ENCODE data around the gene RPL22. TPM values are rescaled to one million over a fixed set of nuclear protein-coding genes. Genes with fewer than 3 reads are reported as not detected.
"Not testable (repeated sequence)": the region's sequence is repeated elsewhere in the genome, so short reads cannot be mapped to it uniquely, and the experiment has no call there.

The RPL22 gene
- total and polyA plus RNA-seq, 3 experiments from 2014 or later = 213 to 449 (median 397) TPM

DNA sequence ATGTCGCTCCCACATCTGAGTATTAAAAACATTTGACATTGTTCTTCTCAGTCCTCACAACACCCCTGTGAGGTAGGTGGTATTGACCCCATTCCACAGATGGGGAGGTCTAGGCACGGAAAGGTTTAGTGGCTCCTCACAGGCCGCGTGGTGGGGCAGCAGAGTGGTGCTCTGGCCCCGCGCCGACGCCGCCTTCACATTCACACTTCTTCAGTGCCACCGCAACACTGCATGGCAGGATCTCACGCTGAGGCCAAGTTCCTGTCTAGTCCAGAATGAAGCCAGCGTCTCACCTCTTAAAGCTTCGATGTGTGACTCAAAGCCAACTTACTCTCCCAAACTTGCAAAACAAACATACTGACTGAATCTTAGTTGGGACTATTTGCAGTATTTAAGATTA, 24.2 kb upstream of the RPL22 start:
- Mint-ChIP-seq H3K27ac (peak overlapping the region in 1 of 8 donors; percentile 58), H3K27me3 (no peaks in the 10 kb centered on the region), H3K36me3 (peaks cover 0 to 58% (median 10%) of the 10 kb centered on the region in 3 donors), H3K4me3 (no peak overlapping the region), H3K9me3 (no peaks in the 10 kb centered on the region), H3K4me1 (peaks cover 0 to 5% (median 1%) of the 10 kb centered on the region in 3 donors)
- no peak overlapping the region for H3K4me3 ChIP-seq (ENCODE audit: low read length)
- no peaks in the 10 kb centered on the region for H3K4me1 ChIP-seq (ENCODE audit: insufficient read depth, low read length)
- no peak overlapping the region for H3K27ac ChIP-seq (ENCODE audit: low read depth, low read length)
- H3K27me3 ChIP-seq (ENCODE audit: insufficient read depth, low read length, poor library complexity, severe bottlenecking) = no peaks in the 10 kb centered on the region
- ChIA-PET POLR2A (no interaction called here), CTCF (interaction anchor here (1.1 kb wide), 1 partner anchor 23 kb away, joined by 4 read pairs; no protein-coding TSS in a partner anchor)
- H3K36me3 ChIP-seq (ENCODE audit: insufficient read depth, low read length) = peaks cover 18% of the 10 kb centered on the region
- no peak for DNase-seq
- H3K9me3 ChIP-seq (ENCODE audit: low read length) = no peaks in the 10 kb centered on the region

DNA sequence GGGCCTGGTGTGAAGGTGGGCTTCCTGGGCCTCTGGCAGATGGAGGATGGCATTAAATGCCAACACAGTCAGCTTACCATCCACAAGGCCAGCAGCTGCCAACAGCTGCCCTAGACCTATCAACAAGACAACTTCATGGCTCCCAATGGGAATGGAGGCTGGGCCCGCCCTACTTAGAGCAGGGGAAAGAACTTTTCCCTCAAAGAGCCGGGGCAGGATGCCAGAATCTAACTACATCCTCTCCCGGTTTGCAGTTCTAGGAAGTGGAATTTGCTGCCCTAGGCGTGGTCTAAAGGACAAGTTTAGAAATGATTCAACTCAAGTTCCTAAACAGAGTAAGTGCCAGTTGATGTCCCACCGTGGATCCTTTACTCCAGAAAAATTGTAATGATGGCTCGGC, 23.2 kb upstream of the RPL22 start:
- Histone ChIP-seq H3K27ac (ENCODE audit: low read depth, low read length) (no peak overlapping the region), H3K36me3 (ENCODE audit: insufficient read depth, low read length) (peaks cover 18% of the 10 kb centered on the region), H3K4me3 (ENCODE audit: low read length) (no peak overlapping the region), H3K27me3 (ENCODE audit: insufficient read depth, low read length, poor library complexity, severe bottlenecking) (no peaks in the 10 kb centered on the region), H3K9me3 (ENCODE audit: low read length) (no peaks in the 10 kb centered on the region), H3K4me1 (ENCODE audit: insufficient read depth, low read length) (no peaks in the 10 kb centered on the region)
- DNase-seq = no peak
- H3K4me3 Mint-ChIP-seq = no peak overlapping the region
- H3K27me3 Mint-ChIP-seq = no peaks in the 10 kb centered on the region
- no peaks in the 10 kb centered on the region for H3K9me3 Mint-ChIP-seq
- H3K4me1 Mint-ChIP-seq = peaks cover 0 to 5% (median 1%) of the 10 kb centered on the region in 3 donors
- POLR2A ChIA-PET = no interaction called here
- H3K27ac Mint-ChIP-seq = no peak overlapping the region
- peaks cover 0 to 54% (median 10%) of the 10 kb centered on the region in 3 donors for H3K36me3 Mint-ChIP-seq
- CTCF ChIA-PET = no interaction called here

DNA sequence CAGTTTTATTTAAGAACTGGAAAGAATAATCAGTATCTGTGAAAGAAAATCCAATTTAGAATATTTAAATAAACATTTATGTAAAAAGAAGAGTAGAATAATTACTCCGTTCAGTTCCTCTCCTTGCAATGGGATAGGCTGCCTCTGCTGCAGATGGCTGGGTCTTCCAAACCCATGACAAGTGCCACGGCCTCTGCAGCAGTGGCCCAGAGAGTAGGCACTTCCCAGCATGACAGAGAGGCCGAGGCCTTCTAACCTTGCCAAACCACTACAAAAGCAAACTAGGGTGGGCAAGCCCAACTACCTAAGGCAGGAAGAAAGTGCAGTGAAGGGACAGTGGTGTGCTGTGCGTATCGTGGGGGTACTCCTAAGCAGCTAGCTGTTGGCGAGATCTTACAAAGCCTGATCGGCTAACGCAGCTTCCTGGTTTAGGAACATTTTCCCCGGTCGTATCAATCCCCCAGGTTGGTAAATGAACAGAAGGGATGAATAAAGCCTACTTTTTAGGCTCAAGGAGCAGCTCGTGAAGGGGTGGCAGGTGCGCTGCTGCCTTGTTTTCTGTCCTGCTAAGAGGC, 21.9 kb upstream of the RPL22 start:
- Mint-ChIP-seq H3K4me3 (no peak overlapping the region), H3K9me3 (no peaks in the 10 kb centered on the region), H3K27ac (no peak overlapping the region), H3K27me3 (no peaks in the 10 kb centered on the region), H3K36me3 (peaks cover 0 to 43% (median 6%) of the 10 kb centered on the region in 3 donors), H3K4me1 (peaks cover 0 to under 1% (median 0%) of the 10 kb centered on the region in 3 donors)
- peaks cover 10% of the 10 kb centered on the region for H3K36me3 ChIP-seq (ENCODE audit: insufficient read depth, low read length)
- POLR2A ChIA-PET = no interaction called here
- DNase-seq = no peak
- no peak overlapping the region for H3K27ac ChIP-seq (ENCODE audit: low read depth, low read length)
- H3K4me1 ChIP-seq (ENCODE audit: insufficient read depth, low read length) = no peaks in the 10 kb centered on the region
- CTCF ChIA-PET = no interaction called here
- no peak overlapping the region for H3K4me3 ChIP-seq (ENCODE audit: low read length)
- no peaks in the 10 kb centered on the region for H3K9me3 ChIP-seq (ENCODE audit: low read length)
- H3K27me3 ChIP-seq (ENCODE audit: insufficient read depth, low read length, poor library complexity, severe bottlenecking) = no peaks in the 10 kb centered on the region

DNA sequence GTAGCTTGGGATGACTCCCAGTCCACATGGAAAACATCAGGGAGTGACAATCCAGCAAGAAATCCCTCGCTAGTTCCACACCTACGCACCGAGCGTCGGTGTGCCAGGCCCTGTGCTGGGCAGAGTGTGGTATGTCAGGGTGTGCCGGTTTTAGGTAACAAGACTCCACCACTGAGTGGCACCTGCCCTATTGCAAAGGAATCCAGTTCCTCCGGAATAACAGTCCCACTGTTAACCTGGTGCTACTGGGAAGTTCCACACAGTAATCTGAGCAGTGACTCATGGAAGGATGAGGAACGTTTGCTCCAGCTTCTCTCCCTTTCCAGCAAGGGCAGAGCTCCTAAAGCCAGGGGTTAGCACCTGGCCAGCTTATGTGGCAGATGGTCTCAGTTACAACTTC, 20.8 kb upstream of the RPL22 start:
- Histone ChIP-seq H3K36me3 (ENCODE audit: insufficient read depth, low read length) (peaks cover 10% of the 10 kb centered on the region), H3K27me3 (ENCODE audit: insufficient read depth, low read length, poor library complexity, severe bottlenecking) (no peaks in the 10 kb centered on the region), H3K4me3 (ENCODE audit: low read length) (no peak overlapping the region), H3K9me3 (ENCODE audit: low read length) (no peaks in the 10 kb centered on the region), H3K27ac (ENCODE audit: low read depth, low read length) (no peak overlapping the region), H3K4me1 (ENCODE audit: insufficient read depth, low read length) (no peaks in the 10 kb centered on the region)
- H3K4me1 Mint-ChIP-seq = no peaks in the 10 kb centered on the region
- no peak for DNase-seq
- peaks cover 0 to 4% of the 10 kb centered on the region in 2 donors for H3K27me3 Mint-ChIP-seq
- peaks cover 0 to 33% (median 5%) of the 10 kb centered on the region in 3 donors for H3K36me3 Mint-ChIP-seq
- no peak overlapping the region for H3K4me3 Mint-ChIP-seq
- CTCF ChIA-PET = no interaction called here
- peaks cover 0 to 2% (median 0%) of the 10 kb centered on the region in 5 donors for H3K9me3 Mint-ChIP-seq
- POLR2A ChIA-PET = no interaction called here
- no peak overlapping the region for H3K27ac Mint-ChIP-seq

DNA sequence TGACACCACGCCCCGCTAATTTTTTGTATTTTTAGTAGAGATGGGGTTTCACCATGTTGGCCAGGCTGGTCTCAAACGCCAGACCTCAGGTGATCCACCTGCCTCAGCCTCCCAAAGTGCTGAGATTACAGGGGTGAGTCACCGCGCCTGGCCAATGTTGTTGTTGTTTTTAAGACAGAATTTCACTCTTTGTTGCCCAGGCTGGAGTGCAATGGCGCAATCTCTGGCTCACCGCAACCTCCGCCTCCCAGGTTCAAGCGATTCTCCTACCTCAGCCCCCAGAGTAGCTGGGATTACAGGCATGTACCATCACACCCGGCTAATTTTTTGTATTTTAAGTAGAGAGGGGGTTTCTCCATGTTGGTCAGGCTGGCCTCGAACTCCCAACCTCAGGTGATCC, 20.2 kb upstream of the RPL22 start:
- H3K4me1 Mint-ChIP-seq; H3K4me3 ChIP-seq (ENCODE audit: low read length); H3K9me3 ChIP-seq (ENCODE audit: low read length); H3K4me3 Mint-ChIP-seq; DNase-seq; H3K9me3 Mint-ChIP-seq; H3K27me3 Mint-ChIP-seq; H3K27ac ChIP-seq (ENCODE audit: low read depth, low read length); H3K27ac Mint-ChIP-seq; H3K27me3 ChIP-seq (ENCODE audit: insufficient read depth, low read length, poor library complexity, severe bottlenecking); POLR2A ChIA-PET; CTCF ChIA-PET; H3K4me1 ChIP-seq (ENCODE audit: insufficient read depth, low read length); H3K36me3 ChIP-seq (ENCODE audit: insufficient read depth, low read length): not testable (repeated sequence)
- peaks cover 0 to 27% (median 3%) of the 10 kb centered on the region in 3 donors for H3K36me3 Mint-ChIP-seq

DNA sequence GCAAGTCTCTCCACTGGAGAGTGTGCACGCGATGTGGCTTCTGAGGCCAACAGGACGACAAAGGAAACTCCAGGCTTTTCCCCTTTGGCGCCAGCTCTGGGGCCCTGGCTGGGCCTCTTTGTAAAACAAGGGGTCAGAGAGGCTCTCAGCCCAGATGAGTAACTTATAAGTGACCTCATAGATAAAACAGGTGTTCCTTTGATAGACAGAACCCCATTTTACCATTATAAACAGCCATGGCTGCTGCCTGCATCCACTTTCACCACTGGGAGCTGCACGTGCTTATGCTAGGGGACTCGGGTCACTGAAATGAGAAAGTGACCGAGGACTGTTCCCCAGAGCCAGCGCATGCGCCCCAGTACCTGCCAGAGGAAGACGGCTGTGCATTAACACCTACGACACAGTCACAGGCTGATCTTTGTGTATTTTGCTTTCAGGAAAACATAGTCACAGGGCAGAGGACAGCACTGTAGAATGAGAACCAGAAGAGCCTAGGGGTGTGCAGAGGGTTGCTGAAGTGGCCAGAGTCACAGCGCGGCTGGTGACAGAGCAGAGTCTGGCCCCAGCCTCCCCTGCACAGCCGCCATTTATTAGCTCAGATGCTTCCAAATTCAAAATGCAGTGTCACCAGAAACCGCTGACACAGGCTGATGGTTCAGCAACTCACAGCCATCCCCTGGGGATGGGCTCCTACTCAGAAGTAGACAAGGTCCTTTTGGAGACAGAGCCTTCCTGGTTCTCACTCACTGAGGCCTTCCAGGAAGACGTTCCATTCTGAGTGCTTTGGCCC, 19.2 kb upstream of the RPL22 start:
- H3K36me3 Mint-ChIP-seq = peaks cover 0 to 16% (median 0%) of the 10 kb centered on the region in 3 donors
- H3K27me3 ChIP-seq (ENCODE audit: insufficient read depth, low read length, poor library complexity, severe bottlenecking) = no peaks in the 10 kb centered on the region
- H3K4me1 ChIP-seq (ENCODE audit: insufficient read depth, low read length) = no peaks in the 10 kb centered on the region
- no peaks in the 10 kb centered on the region for H3K4me1 Mint-ChIP-seq
- H3K27me3 Mint-ChIP-seq = peaks cover 0 to 4% of the 10 kb centered on the region in 2 donors
- H3K9me3 Mint-ChIP-seq = peaks cover 0 to 2% (median 0%) of the 10 kb centered on the region in 5 donors
- H3K4me3 ChIP-seq (ENCODE audit: low read length) = no peak overlapping the region
- ChIA-PET POLR2A (no interaction called here), CTCF (no interaction called here)
- H3K27ac Mint-ChIP-seq = no peak overlapping the region
- H3K9me3 ChIP-seq (ENCODE audit: low read length) = no peaks in the 10 kb centered on the region
- no peaks in the 10 kb centered on the region for H3K36me3 ChIP-seq (ENCODE audit: insufficient read depth, low read length)
- DNase-seq = no peak
- no peak overlapping the region for H3K27ac ChIP-seq (ENCODE audit: low read depth, low read length)
- no peak overlapping the region for H3K4me3 Mint-ChIP-seq

DNA sequence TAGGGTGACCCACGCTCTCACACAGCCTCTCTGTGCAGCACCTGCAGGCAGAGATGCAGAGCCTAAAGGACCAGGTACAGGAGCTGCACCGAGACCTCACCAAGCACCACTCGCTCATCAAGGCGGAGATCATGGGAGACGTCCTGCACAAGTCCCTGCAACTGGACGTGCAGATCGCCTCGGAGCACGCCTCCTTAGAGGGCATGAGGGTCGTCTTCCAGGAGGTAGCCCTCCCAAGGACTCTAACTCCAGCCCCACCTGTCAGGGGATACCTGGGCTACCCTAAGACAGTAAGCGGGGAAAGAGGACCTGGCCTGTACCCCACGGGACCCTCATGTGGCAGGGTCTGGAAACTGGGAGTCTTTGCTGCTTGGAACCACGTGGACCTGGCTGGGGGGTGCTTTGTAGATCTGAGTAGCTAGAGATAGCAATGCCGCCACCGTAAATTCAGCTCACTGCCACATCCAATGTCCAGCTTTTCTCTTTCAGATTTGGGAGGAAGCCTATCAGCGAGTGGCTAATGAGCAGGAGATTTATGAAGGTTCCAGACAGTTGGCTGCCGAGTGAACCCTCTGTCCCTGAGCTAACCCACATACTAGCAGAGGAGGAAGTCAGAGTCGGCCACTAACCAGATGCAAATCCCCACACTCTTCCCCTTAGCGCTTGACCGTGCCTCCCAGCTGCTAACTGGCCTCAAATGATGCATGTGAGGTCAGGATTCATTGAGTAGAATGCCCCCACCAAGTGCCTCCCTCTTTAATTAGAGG, 13.0 kb upstream of the RPL22 start:
- Mint-ChIP-seq H3K4me3 (no peak overlapping the region), H3K27me3 (peaks cover 0 to 11% of the 10 kb centered on the region in 2 donors), H3K9me3 (peaks cover 0 to 2% (median 0%) of the 10 kb centered on the region in 5 donors), H3K27ac (no peak overlapping the region), H3K36me3 (no peaks in the 10 kb centered on the region), H3K4me1 (peaks cover 0 to 4% (median 0%) of the 10 kb centered on the region in 3 donors)
- ChIA-PET POLR2A (no interaction called here), CTCF (no interaction called here)
- H3K36me3 ChIP-seq (ENCODE audit: insufficient read depth, low read length) = no peaks in the 10 kb centered on the region
- no peaks in the 10 kb centered on the region for H3K9me3 ChIP-seq (ENCODE audit: low read length)
- H3K27ac ChIP-seq (ENCODE audit: low read depth, low read length) = no peak overlapping the region
- H3K27me3 ChIP-seq (ENCODE audit: insufficient read depth, low read length, poor library complexity, severe bottlenecking) = no peaks in the 10 kb centered on the region
- no peak for DNase-seq
- H3K4me3 ChIP-seq (ENCODE audit: low read length) = no peak overlapping the region
- H3K4me1 ChIP-seq (ENCODE audit: insufficient read depth, low read length) = peaks cover 4% of the 10 kb centered on the region

DNA sequence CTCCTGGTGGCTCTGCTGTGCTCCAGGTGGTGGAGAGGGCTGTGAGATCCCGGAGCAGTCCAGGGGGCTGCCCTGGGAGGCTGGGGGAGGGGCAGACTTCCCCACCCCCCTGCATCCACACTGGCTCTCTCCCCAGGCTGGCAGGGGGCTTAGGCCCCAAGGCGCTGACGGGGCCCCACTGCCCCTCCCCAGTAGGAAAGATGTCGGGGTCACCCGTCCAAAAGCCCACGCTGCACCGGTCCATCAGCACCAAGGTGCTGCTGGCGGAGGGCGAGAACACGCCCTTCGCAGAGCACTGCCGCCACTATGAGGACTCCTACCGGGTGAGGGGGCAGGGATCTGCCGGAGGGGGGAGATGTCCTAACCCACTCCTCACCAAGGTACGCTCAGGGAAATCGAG, 12.3 kb upstream of the RPL22 start:
- H3K27me3 Mint-ChIP-seq = peaks cover 2 to 14% of the 10 kb centered on the region in 2 donors
- POLR2A ChIA-PET = no interaction called here

More for the DNA sequence above, 12.3 kb upstream of the RPL22 start:
- DNase-seq = no peak
- H3K4me3 Mint-ChIP-seq = no peak overlapping the region
- no peaks in the 10 kb centered on the region for H3K36me3 ChIP-seq (ENCODE audit: insufficient read depth, low read length)
- H3K4me3 ChIP-seq (ENCODE audit: low read length) = no peak overlapping the region
- H3K9me3 ChIP-seq (ENCODE audit: low read length) = no peaks in the 10 kb centered on the region
- H3K4me1 ChIP-seq (ENCODE audit: insufficient read depth, low read length) = peaks cover 4% of the 10 kb centered on the region
- no peak overlapping the region for H3K27ac ChIP-seq (ENCODE audit: low read depth, low read length)
- peaks cover 0 to 7% (median 2%) of the 10 kb centered on the region in 3 donors for H3K4me1 Mint-ChIP-seq
- CTCF ChIA-PET = no interaction called here
- H3K27me3 ChIP-seq (ENCODE audit: insufficient read depth, low read length, poor library complexity, severe bottlenecking) = peaks cover 4% of the 10 kb centered on the region
- H3K27ac Mint-ChIP-seq = no peak overlapping the region
- no peaks in the 10 kb centered on the region for H3K36me3 Mint-ChIP-seq
- peaks cover 0 to 2% (median 0%) of the 10 kb centered on the region in 5 donors for H3K9me3 Mint-ChIP-seq
